ENCODE measurements around the gene SH3BP1.

DNA sequence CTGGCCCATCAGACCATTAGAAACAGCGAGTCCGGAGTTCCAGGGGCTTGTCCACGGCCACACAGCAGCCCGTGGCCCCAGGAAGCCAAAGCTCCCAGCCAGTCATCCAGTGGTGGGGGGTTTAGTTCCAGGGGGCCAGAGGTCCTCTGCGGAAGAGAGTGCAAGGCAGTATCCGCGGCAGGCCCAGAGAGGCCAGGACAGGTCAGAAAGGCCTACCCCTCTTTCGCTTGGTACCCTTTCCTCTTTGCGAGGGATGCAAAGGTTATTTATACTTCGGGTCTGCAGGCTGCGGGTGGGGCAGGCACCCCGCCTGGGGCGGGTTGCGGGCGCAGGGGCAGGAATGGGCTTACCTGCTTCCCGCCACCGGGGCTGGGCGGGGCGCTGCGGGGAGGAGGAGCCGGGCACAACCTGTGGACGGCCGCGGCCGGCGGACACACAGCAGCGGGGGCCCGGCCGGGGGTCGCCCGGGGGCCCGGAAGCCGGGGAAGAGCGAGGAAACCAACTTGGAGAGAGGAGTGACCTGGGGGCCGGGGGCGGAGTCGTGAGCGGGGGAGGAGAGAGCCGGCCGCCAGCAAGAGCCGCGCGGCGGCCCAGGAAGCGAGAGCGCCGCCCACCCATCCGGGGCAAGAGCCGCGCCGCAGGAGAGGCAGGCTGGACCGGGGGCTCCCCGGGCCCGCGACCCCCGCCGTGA is at the start of gene SH3BP1:
- TF ChIP-seq CEBPB (IDR thresholded peaks at IDR 0.05; ENCODE audit: low read depth, low read length): no peak
- TF ChIP-seq, protein P1, sequence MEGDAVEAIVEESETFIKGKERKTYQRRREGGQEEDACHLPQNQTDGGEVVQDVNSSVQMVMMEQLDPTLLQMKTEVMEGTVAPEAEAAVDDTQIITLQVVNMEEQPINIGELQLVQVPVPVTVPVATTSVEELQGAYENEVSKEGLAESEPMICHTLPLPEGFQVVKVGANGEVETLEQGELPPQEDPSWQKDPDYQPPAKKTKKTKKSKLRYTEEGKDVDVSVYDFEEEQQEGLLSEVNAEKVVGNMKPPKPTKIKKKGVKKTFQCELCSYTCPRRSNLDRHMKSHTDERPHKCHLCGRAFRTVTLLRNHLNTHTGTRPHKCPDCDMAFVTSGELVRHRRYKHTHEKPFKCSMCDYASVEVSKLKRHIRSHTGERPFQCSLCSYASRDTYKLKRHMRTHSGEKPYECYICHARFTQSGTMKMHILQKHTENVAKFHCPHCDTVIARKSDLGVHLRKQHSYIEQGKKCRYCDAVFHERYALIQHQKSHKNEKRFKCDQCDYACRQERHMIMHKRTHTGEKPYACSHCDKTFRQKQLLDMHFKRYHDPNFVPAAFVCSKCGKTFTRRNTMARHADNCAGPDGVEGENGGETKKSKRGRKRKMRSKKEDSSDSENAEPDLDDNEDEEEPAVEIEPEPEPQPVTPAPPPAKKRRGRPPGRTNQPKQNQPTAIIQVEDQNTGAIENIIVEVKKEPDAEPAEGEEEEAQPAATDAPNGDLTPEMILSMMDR (conservative IDR thresholded peaks at IDR 0.05; ENCODE audit: low read depth, low read length): no peak
- no peak for TF ChIP-seq POLR2A (IDR thresholded peaks at IDR 0.05; ENCODE audit: low read depth, low read length)
- TF ChIP-seq, protein P2, sequence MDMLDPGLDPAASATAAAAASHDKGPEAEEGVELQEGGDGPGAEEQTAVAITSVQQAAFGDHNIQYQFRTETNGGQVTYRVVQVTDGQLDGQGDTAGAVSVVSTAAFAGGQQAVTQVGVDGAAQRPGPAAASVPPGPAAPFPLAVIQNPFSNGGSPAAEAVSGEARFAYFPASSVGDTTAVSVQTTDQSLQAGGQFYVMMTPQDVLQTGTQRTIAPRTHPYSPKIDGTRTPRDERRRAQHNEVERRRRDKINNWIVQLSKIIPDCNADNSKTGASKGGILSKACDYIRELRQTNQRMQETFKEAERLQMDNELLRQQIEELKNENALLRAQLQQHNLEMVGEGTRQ (IDR thresholded peaks at IDR 0.05; ENCODE audit: low read depth, low read length): no peak
- no peak for TF ChIP-seq MAFK (IDR thresholded peaks at IDR 0.05; ENCODE audit: low read depth, low read length)

Measured in IMR-90 (cell line).